GM18951 (cell line): ENCODE measurements around the gene PTPRK.

Experiments used
- POLR2A ChIP-seq: IDR thresholded peaks from 4 replicates; pipeline ENCODE4 v1.6.1; 2011; ENCODE audit warnings: mild to moderate bottlenecking; ENCODE audit not compliant: insufficient read length, insufficient read depth; ENCODE audit errors: extremely low read depth
- in situ Hi-C: fragments of 300-500 bp; cut with MboI; formaldehyde crosslinking; loops from one replicate; pipeline ENCODE4 v1.12.0; 2022; ENCODE audit warnings: low sequenced_read_pairs, mixed read lengths, inconsistent platforms; ENCODE audit not compliant: unreplicated experiment

The PTPRK gene

DNA sequence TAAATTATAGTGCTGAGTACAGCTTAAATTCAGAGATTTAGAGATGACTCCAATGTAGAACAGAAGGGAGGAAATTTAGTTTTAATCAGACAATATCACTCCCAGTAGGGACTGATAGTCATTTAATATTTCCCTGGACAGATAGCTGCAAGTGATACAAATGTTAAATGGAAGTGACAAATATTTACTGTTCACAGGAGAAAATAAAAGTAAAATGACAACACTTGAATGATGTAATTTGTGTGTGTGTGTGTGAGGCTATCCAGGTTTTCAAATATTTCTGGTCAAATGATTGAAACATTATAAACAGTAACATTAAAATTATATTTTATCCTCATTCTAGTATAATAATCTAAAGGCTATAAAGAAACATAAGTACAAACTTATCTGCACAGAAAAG lies 399.2 kb downstream of the PTPRK start:
- TF ChIP-seq POLR2A = no peak

DNA sequence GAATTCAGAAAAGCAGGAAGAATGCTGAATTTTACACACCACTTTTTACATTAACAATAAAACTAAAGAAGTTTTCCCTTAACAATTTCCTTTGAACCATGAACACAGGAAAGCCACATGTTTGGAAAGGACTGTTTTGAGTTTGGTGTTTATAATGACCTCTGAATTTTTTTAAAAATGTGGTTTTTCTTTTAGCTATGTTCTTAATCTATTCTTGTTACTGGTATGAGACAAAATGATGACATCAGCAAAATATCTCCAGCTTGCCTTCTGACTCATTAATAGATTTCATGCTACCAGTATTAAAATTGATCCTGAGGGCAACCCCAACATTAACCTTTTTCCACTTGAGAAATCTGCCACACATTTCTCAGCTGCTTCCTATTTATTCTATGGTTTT lies 402.0 kb downstream of the PTPRK start:
- in situ Hi-C loops = no loop called here
- TF ChIP-seq POLR2A = no peak

More for the DNA sequence above, 399.2 kb downstream of the PTPRK start:
- in situ Hi-C loops = no loop called here

DNA sequence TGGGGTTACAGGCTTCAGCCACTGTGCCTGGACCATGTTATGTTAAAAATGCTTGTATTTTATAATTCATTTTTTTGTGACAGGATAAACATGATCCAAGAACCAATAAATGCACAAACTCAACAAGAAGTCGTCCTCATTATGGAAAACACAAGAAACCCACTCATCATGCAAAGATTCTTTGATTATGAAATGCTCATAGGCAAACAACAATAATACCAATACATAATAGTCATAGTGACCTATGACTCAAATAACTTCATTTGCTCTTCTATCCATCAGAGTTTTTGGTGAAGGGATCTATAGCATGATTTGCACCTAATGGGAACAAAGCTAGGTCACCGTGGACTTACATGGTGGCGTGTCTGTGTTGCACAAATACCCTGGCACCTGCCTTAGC lies 402.5 kb downstream of the PTPRK start:
- no peak for TF ChIP-seq POLR2A
- in situ Hi-C loops = no loop called here

DNA sequence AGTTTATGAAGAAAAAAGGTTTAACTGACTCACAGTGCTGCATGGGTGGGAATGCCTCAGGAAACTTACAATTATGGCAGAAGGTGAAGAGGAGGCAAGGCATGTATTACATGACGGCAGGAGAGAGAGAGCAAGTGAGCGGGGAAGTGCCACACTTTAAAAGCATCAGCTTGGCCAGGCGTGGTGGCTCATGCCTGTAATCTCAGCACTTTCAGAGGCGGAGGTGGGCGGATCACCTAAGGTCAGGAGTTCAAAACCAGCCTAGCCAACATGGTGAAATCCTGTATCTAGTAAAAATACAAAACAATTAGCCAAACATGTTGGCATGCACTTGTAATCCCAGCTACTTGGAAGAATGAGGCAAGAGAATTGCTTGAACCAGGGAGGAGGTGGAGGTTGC lies 406.2 kb downstream of the PTPRK start:
- in situ Hi-C loops = no loop called here
- TF ChIP-seq POLR2A = no peak

DNA sequence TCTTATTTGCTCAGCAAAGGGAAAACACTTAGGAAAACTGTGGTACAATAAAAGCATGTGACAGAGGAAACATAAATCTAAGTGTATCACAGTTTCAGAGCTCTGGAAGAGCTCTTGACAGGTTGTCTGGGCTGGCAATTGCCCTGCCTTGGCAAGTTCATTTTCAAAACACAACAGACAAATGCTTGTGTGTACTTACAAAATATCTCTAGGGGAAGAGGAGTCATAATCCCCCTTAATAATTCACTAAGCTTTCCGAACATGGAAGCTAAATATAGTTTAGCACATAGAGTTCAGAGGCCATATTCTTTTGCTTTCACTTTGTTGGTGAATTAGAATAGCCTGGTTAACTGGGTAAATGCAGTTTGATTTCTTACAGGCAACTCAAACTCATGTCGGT lies 407.9 kb downstream of the PTPRK start:
- in situ Hi-C loops = no loop called here
- no peak for TF ChIP-seq POLR2A

DNA sequence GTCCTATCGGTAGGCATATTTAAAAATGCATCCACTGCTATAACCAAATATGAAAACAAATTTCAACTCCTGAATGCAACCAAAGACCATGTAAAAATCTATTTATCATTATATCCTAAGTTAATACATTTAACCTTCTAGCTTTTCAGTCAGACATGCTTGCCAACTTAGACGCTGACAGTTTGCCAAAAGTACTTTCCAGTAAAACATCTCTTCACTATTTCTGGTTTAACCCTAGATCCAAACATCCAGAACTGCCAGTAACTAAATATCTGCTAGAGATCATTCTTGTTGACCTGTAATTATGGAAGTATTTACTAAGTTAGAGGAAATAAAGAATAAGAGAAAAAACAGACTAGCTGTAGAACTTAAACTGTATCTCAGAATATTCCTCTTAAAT lies 409.3 kb downstream of the PTPRK start:
- no peak for TF ChIP-seq POLR2A
- in situ Hi-C loops = no loop called here

DNA sequence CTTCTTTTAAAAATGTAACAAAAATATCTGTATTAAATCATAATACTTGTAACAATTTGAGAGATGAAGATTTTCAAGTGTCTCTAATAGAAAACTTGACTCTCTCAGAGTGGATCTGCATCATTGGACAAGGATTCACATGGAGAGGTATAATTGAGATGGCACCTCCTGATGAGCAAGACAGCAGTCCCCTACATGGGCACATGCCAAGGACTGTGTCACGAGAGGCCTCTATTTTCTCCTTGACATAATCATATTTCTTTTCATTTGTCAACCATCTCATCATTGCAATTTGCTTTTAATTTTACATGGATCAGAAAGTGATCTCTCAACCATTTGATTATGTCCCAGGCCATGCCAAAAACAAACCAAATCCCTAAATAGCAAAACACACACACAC lies 412.7 kb downstream of the PTPRK start:
- in situ Hi-C loops = no loop called here

DNA sequence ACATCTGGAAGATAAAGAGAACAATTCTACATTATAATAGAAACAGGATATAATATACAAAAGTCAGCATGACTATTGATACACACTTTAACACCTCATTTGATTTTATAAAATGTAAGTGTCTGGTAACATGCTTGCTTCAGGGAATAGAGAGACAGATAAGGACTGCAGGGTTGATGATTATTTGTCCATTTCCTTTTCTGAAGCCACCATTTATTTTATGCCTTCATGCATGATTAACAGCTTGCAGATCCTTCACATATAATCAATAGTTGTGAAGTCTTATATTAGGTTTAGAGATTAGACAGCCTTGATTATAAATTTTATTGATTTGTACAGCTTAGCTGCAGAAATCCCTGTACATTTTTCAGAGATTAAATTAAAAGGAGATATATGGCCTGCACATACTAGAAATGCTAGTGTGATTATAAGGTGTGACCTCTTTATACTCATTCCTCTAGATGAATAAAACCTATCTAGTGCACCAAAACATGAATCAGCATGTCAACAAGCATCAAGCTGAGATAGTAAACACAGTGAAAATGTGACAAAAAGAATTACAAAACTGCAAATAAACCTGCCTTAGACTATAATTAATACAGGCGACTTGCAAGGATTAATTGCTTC lies 420.7 kb downstream of the PTPRK start:
- no peak for TF ChIP-seq POLR2A
- in situ Hi-C loops = no loop called here

More for the DNA sequence above, 412.7 kb downstream of the PTPRK start:
- TF ChIP-seq POLR2A = no peak

DNA sequence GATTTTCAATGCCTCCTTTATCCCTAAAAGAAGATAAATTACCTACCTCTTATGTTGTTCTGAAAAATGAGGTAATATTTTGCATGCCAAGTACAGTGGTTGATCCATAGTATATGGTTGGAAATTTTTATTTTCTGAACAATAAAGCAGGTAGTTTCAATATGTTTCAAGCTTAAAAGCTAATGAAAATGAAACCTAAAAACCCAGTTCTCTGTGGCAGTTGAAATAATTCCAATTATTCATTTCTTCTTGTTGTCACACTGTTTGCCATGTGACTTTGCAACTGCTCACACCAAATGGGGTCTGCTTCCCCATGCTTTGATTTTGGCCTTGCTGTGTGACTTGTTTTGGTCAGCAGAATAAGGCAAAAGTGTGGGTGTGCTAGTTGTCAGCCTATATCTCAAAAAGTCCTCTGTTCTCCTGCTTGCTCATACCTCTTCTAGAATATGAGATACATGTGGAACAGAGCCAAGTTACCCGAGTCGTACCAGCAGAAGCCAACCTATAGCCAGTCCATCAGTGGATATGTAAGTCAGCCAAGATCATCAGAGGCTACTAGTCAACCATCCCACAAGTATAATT lies 422.3 kb downstream of the PTPRK start:
- TF ChIP-seq POLR2A = no peak
- in situ Hi-C loops = no loop called here

DNA sequence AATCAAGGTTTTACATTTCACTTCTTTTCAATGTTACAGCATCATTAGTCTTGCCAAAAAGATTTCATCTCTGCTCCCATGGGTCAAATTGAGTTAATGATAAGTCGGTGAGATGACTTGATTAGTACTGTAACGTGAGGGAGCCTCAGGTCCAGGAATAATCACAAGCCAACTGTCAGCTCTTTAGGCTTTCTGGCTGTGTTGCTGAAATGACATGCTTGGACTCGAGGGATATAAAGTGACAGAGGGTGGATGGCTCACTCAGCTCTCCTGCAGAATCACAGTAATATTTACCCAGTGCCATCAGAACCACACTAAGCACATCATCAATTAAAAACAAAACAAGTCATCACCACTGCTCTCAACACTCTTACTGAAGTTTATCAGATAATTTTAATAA lies 423.4 kb downstream of the PTPRK start:
- in situ Hi-C loops = no loop called here
- no peak for TF ChIP-seq POLR2A

DNA sequence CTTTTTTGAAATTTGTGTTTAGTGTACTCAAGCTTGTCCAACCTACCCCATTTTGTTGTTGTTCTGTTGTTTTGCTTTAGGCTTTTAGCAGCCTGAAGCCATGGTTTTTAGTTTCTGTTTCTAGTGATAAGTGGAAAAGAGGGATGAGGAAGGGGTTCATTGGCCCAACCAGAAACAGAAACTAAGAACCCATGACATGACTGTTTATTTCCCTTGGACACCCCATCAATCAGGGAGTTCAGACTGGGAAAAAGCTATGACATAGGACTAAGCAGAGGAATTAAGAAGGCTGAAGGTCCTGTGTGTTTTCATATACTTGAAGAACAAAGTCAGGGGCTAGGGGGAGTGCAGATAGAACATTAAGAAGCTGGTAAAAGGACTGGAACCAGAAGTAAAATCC lies 425.0 kb downstream of the PTPRK start:
- in situ Hi-C loops = no loop called here
- TF ChIP-seq POLR2A = no peak

DNA sequence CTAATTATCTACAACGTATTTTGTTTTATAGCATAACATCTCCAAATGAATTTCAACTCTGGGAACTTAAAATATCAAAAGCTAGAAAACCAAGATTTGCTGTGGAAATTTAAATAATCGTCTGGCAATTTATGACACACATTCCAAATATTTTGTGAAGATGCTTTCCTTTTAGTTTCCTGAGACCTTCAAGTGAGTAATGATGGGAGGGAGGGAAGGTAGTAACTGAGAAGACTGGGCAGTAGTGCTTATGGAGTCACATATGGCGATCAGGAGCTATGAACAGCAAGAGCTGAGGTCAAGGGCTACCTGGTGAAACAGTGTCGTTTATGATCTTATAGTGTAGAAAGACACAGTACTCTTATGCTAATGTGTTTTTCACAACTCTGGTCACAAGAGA lies 441.4 kb downstream of the PTPRK start:
- in situ Hi-C loops = no loop called here
- no peak for TF ChIP-seq POLR2A

DNA sequence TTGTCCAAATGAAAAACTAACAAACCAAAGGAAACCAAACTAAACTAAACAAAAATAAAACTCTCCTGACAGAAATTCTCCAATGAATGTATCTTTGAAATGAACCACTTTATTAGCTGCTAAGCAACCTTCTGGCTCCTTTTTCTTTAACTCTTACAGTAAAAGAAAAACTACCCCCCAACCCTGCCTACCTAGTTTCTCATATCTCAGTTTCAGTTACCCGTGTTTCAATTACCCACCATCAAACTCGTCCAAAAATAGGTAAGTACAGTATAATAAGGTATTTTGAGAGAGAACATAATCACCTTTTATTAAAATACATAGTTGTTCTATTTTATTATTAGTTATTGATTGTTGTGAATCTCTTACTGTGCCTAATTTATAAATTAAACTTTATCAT lies 442.1 kb downstream of the PTPRK start:
- in situ Hi-C loops = no loop called here

DNA sequence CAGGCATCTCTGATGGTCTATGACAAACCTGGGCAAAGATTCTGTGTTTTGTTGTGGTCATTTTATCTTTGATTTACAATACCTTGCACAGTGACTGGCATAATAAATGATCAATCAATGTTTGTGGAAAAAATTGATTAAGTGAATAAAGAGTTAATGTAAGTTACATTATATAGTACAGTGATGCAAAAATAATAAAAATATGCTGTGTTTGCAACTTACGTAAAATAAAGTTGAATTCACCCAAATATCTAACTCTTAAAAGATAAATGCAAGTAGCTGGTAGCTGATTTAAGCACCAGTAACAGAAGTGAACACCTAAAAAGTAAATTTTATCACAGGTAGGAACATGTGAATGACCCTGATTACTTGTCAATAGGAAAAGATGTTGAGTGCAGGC lies 443.6 kb downstream of the PTPRK start:
- in situ Hi-C loops = no loop called here
- no peak for TF ChIP-seq POLR2A

More for the DNA sequence above, 442.1 kb downstream of the PTPRK start:
- no peak for TF ChIP-seq POLR2A
